Measurements from ENCODE around the gene RNASE9.

RNASE9 gene

DNA sequence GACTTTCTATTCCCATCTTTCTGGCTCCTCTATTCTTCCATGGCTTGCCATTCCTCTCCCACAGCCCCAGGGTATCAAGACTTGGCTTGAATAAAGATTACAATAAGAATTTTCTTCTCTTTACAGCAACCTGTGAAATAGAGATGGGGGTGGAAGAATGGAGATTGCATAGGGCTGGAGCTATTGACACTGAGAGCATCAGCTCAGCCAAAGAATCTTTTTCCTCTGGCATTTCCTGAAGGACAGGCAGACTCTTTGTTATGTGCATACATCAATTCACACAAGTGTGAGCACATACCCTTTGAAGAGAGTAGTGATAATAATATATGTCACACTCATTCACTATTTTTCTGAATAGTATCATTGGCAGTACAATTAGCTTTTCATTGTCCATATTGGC is 22.3 kb upstream of the RNASE9 start:
- Histone ChIP-seq H4K12ac (ENCODE audit: low read depth, low read length) (no peak overlapping the region), H3K14ac (ENCODE audit: low read length) (no peak overlapping the region), H3K36me3 (ENCODE audit: control insufficient read depth in 1 of 2, insufficient read depth in 2 of 2, low read length in 2 of 2) (no peaks in the 10 kb centered on the region), H3K4me1 (ENCODE audit: control insufficient read depth in 1 of 2, insufficient read depth in 2 of 2, low read length in 2 of 2) (no peaks in the 10 kb centered on the region), H4K8ac (ENCODE audit: low read depth, low read length) (no peak overlapping the region), H3K9me3 (ENCODE audit: insufficient read depth, low read depth, low read length) (no peaks in the 10 kb centered on the region), H2BK12ac (ENCODE audit: low read length) (no peak overlapping the region), H3K4ac (ENCODE audit: low read depth, low read length) (no peak overlapping the region), H2BK120ac (ENCODE audit: insufficient read depth, low read length, poor library complexity) (no peak overlapping the region), H3K27me3 (ENCODE audit: insufficient read depth, low read length) (no peaks in the 10 kb centered on the region), H3K23ac (ENCODE audit: low read length) (no peak overlapping the region), H4K91ac (ENCODE audit: low read depth, low read length) (no peak overlapping the region), H2AK5ac (ENCODE audit: low read length) (no peak overlapping the region), H3K79me1 (ENCODE audit: low read length) (no peaks in the 10 kb centered on the region), H2BK5ac (ENCODE audit: low read depth, low read length, poor library complexity) (no peak overlapping the region), H3K18ac (ENCODE audit: low read length) (no peak overlapping the region), H3K9ac (ENCODE audit: low read length) (no peak overlapping the region), H3K4me2 (ENCODE audit: low read length) (no peak overlapping the region), H3K79me2 (ENCODE audit: control insufficient read depth, insufficient read depth, low read length, poor library complexity) (no peaks in the 10 kb centered on the region), H3K4me3 (ENCODE audit: low read depth, low read length) (no peak overlapping the region), H3K27ac (ENCODE audit: low read depth, low read length) (no peak overlapping the region), H2AFZ (ENCODE audit: insufficient read depth, low read length, poor library complexity) (no peak overlapping the region)
- DNase-seq = no peak

DNA sequence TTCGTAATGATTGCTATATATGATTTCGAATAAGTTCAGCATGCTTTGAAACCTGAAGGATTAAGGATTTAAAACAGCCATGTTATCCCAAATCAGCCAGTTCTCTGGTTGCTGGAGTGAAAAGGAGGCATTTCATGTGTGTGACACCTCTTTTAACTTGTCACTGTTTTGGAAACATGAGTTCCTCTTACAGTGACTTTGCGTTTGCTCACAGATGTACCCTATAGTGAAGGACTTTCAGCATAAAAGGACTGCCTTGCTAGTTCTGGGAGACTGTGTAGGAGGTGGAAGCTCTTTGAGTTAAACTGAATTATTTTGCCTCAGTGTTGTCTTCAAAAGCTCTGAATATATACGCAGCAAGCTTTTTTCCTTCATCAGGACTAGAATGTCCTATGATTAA is 19.4 kb upstream of the RNASE9 start:
- no peak overlapping the region for H3K4me2 ChIP-seq (ENCODE audit: low read length)
- H3K4me3 ChIP-seq (ENCODE audit: low read depth, low read length) = no peak overlapping the region
- no peak overlapping the region for H2AK5ac ChIP-seq (ENCODE audit: low read length)
- H2BK12ac ChIP-seq (ENCODE audit: low read length) = no peak overlapping the region
- no peaks in the 10 kb centered on the region for H3K79me2 ChIP-seq (ENCODE audit: control insufficient read depth, insufficient read depth, low read length, poor library complexity)
- H4K12ac ChIP-seq (ENCODE audit: low read depth, low read length) = no peak overlapping the region
- H2BK5ac ChIP-seq (ENCODE audit: low read depth, low read length, poor library complexity) = no peak overlapping the region
- no peaks in the 10 kb centered on the region for H3K4me1 ChIP-seq (ENCODE audit: control insufficient read depth in 1 of 2, insufficient read depth in 2 of 2, low read length in 2 of 2)
- H3K18ac ChIP-seq (ENCODE audit: low read length) = no peak overlapping the region
- no peaks in the 10 kb centered on the region for H3K36me3 ChIP-seq (ENCODE audit: control insufficient read depth in 1 of 2, insufficient read depth in 2 of 2, low read length in 2 of 2)
- no peak for DNase-seq
- H3K27me3 ChIP-seq (ENCODE audit: insufficient read depth, low read length) = no peaks in the 10 kb centered on the region
- no peaks in the 10 kb centered on the region for H3K79me1 ChIP-seq (ENCODE audit: low read length)
- H3K9me3 ChIP-seq (ENCODE audit: insufficient read depth, low read depth, low read length) = no peaks in the 10 kb centered on the region
- H3K27ac ChIP-seq (ENCODE audit: low read depth, low read length) = no peak overlapping the region
- H4K91ac ChIP-seq (ENCODE audit: low read depth, low read length) = no peak overlapping the region
- no peak overlapping the region for H2AFZ ChIP-seq (ENCODE audit: insufficient read depth, low read length, poor library complexity)
- H2BK120ac ChIP-seq (ENCODE audit: insufficient read depth, low read length, poor library complexity) = no peak overlapping the region
- H3K14ac ChIP-seq (ENCODE audit: low read length) = no peak overlapping the region
- no peak overlapping the region for H4K8ac ChIP-seq (ENCODE audit: low read depth, low read length)
- H3K9ac ChIP-seq (ENCODE audit: low read length) = no peak overlapping the region
- no peak overlapping the region for H3K4ac ChIP-seq (ENCODE audit: low read depth, low read length)
- no CpG with 5 or more reads among the region's 4 CpGs for WGBS (ENCODE audit: extremely low coverage, insufficient coverage, insufficient read length)
- no peak overlapping the region for H3K23ac ChIP-seq (ENCODE audit: low read length)

DNA sequence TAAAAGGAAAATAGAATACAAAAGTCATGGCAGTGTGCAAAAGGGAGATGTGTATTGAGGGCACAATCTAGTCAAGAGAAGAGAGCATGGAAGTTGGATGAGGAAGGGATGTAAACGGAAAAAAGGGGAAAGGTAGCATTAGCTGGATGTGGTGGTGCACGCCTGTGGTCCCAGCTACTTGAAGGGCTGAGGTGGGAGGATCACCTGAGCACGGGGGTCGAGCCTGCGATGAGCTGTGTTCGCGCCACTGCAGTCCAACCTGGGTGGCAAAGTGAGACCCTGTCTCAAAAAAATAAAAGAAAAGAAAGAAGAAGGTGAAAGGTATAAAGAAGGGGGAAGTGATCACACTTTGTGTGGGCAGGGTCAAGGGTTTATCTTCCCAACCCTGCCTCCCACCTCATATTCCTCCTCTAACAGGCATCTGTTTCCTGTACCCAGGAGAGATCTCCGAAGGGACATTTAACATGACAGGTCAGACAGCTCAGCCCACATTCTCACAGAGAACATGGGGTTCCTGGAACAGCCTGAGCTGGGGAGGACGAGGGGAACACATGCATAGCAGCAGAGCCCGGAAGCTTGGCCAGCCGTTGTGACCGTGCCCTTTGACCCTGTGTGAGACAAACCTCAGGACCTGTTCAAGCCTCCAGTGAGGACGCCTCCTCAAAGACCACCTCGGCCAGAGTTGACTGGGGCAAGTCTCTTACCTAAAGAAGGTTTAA is 18.1 kb upstream of the RNASE9 start:
- no peaks in the 10 kb centered on the region for H3K79me2 ChIP-seq (ENCODE audit: control insufficient read depth, insufficient read depth, low read length, poor library complexity)
- no peak for DNase-seq
- H3K4me1 ChIP-seq (ENCODE audit: control insufficient read depth in 1 of 2, insufficient read depth in 2 of 2, low read length in 2 of 2) = no peaks in the 10 kb centered on the region
- no peak overlapping the region for H3K18ac ChIP-seq (ENCODE audit: low read length)
- H3K27ac ChIP-seq (ENCODE audit: low read depth, low read length) = no peak overlapping the region
- no peak overlapping the region for H2AK5ac ChIP-seq (ENCODE audit: low read length)
- H3K4me3 ChIP-seq (ENCODE audit: low read depth, low read length) = no peak overlapping the region
- H2BK120ac ChIP-seq (ENCODE audit: insufficient read depth, low read length, poor library complexity) = no peak overlapping the region
- no peak overlapping the region for H3K14ac ChIP-seq (ENCODE audit: low read length)
- H3K23ac ChIP-seq (ENCODE audit: low read length) = no peak overlapping the region
- no peak overlapping the region for H3K4me2 ChIP-seq (ENCODE audit: low read length)
- no peak overlapping the region for H2BK12ac ChIP-seq (ENCODE audit: low read length)
- H3K79me1 ChIP-seq (ENCODE audit: low read length) = no peaks in the 10 kb centered on the region
- no peaks in the 10 kb centered on the region for H3K36me3 ChIP-seq (ENCODE audit: control insufficient read depth in 1 of 2, insufficient read depth in 2 of 2, low read length in 2 of 2)
- H3K27me3 ChIP-seq (ENCODE audit: insufficient read depth, low read length) = no peaks in the 10 kb centered on the region
- H3K4ac ChIP-seq (ENCODE audit: low read depth, low read length) = no peak overlapping the region
- no peak overlapping the region for H4K12ac ChIP-seq (ENCODE audit: low read depth, low read length)
- H4K91ac ChIP-seq (ENCODE audit: low read depth, low read length) = no peak overlapping the region
- H2BK5ac ChIP-seq (ENCODE audit: low read depth, low read length, poor library complexity) = no peak overlapping the region
- no peak overlapping the region for H4K8ac ChIP-seq (ENCODE audit: low read depth, low read length)
- no CpG with 5 or more reads among the region's 14 CpGs for WGBS (ENCODE audit: extremely low coverage, insufficient coverage, insufficient read length)
- no peak overlapping the region for H2AFZ ChIP-seq (ENCODE audit: insufficient read depth, low read length, poor library complexity)
- no peak overlapping the region for H3K9ac ChIP-seq (ENCODE audit: low read length)
- no peaks in the 10 kb centered on the region for H3K9me3 ChIP-seq (ENCODE audit: insufficient read depth, low read depth, low read length)

DNA sequence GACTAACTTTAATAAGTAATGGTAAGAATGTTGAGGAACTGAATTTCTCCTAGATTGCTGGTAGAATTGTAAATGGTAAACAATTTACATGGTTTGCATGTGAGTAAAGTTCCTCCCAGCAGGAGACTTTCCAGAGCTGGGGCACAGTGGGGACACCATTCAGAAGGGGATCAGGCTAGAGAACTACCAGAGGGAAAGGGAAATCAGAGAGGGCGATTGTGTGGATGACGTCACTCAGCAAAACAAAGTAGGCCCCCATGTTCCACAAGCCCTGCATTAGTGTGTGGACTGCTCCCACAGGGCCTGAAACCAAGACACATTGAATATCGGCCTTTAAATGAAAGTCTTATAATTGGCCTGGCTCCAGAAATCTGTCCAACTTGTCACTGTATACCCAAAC is 17.5 kb upstream of the RNASE9 start:
- Histone ChIP-seq H3K27ac (ENCODE audit: low read depth, low read length) (no peak overlapping the region), H2BK5ac (ENCODE audit: low read depth, low read length, poor library complexity) (no peak overlapping the region), H2BK120ac (ENCODE audit: insufficient read depth, low read length, poor library complexity) (no peak overlapping the region), H2BK12ac (ENCODE audit: low read length) (no peak overlapping the region), H3K23ac (ENCODE audit: low read length) (no peak overlapping the region), H3K4me1 (ENCODE audit: control insufficient read depth in 1 of 2, insufficient read depth in 2 of 2, low read length in 2 of 2) (no peaks in the 10 kb centered on the region), H3K4me3 (ENCODE audit: low read depth, low read length) (no peak overlapping the region), H3K9ac (ENCODE audit: low read length) (no peak overlapping the region), H3K27me3 (ENCODE audit: insufficient read depth, low read length) (no peaks in the 10 kb centered on the region), H4K91ac (ENCODE audit: low read depth, low read length) (no peak overlapping the region), H3K14ac (ENCODE audit: low read length) (no peak overlapping the region), H3K9me3 (ENCODE audit: insufficient read depth, low read depth, low read length) (no peaks in the 10 kb centered on the region), H4K8ac (ENCODE audit: low read depth, low read length) (no peak overlapping the region), H3K36me3 (ENCODE audit: control insufficient read depth in 1 of 2, insufficient read depth in 2 of 2, low read length in 2 of 2) (no peaks in the 10 kb centered on the region), H3K4ac (ENCODE audit: low read depth, low read length) (no peak overlapping the region), H3K18ac (ENCODE audit: low read length) (no peak overlapping the region), H3K79me2 (ENCODE audit: control insufficient read depth, insufficient read depth, low read length, poor library complexity) (no peaks in the 10 kb centered on the region), H2AFZ (ENCODE audit: insufficient read depth, low read length, poor library complexity) (no peak overlapping the region), H2AK5ac (ENCODE audit: low read length) (no peak overlapping the region), H3K4me2 (ENCODE audit: low read length) (no peak overlapping the region), H4K12ac (ENCODE audit: low read depth, low read length) (no peak overlapping the region), H3K79me1 (ENCODE audit: low read length) (no peaks in the 10 kb centered on the region)
- no peak for DNase-seq
- WGBS (ENCODE audit: extremely low coverage, insufficient coverage, insufficient read length) = no CpG with 5 or more reads among the region's 3 CpGs
